Measurements from ENCODE around the gene NRSN2.
"Not testable (repeated sequence)": the region's sequence is repeated elsewhere in the genome, so short reads cannot be mapped to it uniquely, and the experiment has no call there.

NRSN2 gene

DNA sequence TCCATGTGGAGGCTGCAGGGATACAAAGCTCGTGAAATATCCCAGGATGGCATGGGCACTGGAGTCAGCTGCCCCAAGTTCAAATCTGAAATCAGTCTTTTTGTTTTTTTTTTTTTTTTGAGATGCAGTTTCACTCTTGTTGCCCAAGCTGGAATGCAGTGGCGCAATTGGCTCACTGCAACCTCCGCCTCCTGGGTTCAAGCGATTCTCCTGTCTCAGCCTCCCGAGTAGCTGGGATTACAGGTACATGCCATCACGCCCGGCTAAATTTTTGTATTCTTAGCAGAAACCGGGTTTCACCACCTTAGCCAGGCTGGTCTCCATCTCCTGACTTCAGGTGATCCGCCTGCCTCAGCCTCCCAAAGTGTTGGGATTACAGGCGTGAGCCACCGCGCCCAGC lies 30.7 kb downstream of the NRSN2 start:
- no CpG with 5 or more reads among the region's 12 CpGs for WGBS (ENCODE audit: extremely low coverage, insufficient coverage, insufficient read length)
- not testable (repeated sequence) for H3K79me2 ChIP-seq (ENCODE audit: control insufficient read depth, insufficient read depth, low read length, poor library complexity)

GRCh38 chr20:378961-379336 lies 32.0 kb downstream of the NRSN2 start:
- no peak overlapping the region for H2AFZ ChIP-seq (ENCODE audit: insufficient read depth, low read length, poor library complexity)
- H3K4me1 ChIP-seq (ENCODE audit: control insufficient read depth in 1 of 2, insufficient read depth in 2 of 2, low read length in 2 of 2) = peaks cover 2 to 8% of the 10 kb centered on the region in 2 experiments
- no peak overlapping the region for H2BK120ac ChIP-seq (ENCODE audit: insufficient read depth, low read length, poor library complexity)
- no peak overlapping the region for H3K27ac ChIP-seq (ENCODE audit: low read depth, low read length)
- H3K4me3 ChIP-seq (ENCODE audit: low read depth, low read length) = no peak overlapping the region
- no peaks in the 10 kb centered on the region for H3K27me3 ChIP-seq (ENCODE audit: insufficient read depth, low read length)
- no peak overlapping the region for H4K12ac ChIP-seq (ENCODE audit: low read depth, low read length)
- H2BK5ac ChIP-seq (ENCODE audit: low read depth, low read length, poor library complexity) = peak overlapping the region; percentile 7
- no peak for DNase-seq
- H3K18ac ChIP-seq (ENCODE audit: low read length) = no peak overlapping the region
- peaks cover 2% of the 10 kb centered on the region for H3K9me3 ChIP-seq (ENCODE audit: insufficient read depth, low read depth, low read length)
- no peak overlapping the region for H3K4ac ChIP-seq (ENCODE audit: low read depth, low read length)
- H4K8ac ChIP-seq (ENCODE audit: low read depth, low read length) = no peak overlapping the region
- H3K36me3 ChIP-seq (ENCODE audit: control insufficient read depth in 1 of 2, insufficient read depth in 2 of 2, low read length in 2 of 2) = no peaks in the 10 kb centered on the region
- no peak overlapping the region for H3K4me2 ChIP-seq (ENCODE audit: low read length)
- no CpG with 5 or more reads among the region's 5 CpGs for WGBS (ENCODE audit: extremely low coverage, insufficient coverage, insufficient read length)
- H3K9ac ChIP-seq (ENCODE audit: low read length) = no peak overlapping the region
- H3K79me2 ChIP-seq (ENCODE audit: control insufficient read depth, insufficient read depth, low read length, poor library complexity) = peaks cover 10% of the 10 kb centered on the region
- H3K14ac ChIP-seq (ENCODE audit: low read length) = no peak overlapping the region
- H4K91ac ChIP-seq (ENCODE audit: low read depth, low read length) = no peak overlapping the region
- peak overlapping the region; percentile 23 for H2BK12ac ChIP-seq (ENCODE audit: low read length)
- no peak overlapping the region for H3K23ac ChIP-seq (ENCODE audit: low read length)
- H2AK5ac ChIP-seq (ENCODE audit: low read length) = no peak overlapping the region
- H3K79me1 ChIP-seq (ENCODE audit: low read length) = peaks cover 16% of the 10 kb centered on the region

More for the DNA sequence above, 30.7 kb downstream of the NRSN2 start:
- not testable (repeated sequence) for H4K12ac ChIP-seq (ENCODE audit: low read depth, low read length); H3K9ac ChIP-seq (ENCODE audit: low read length); H3K4ac ChIP-seq (ENCODE audit: low read depth, low read length); H3K27me3 ChIP-seq (ENCODE audit: insufficient read depth, low read length); H2BK120ac ChIP-seq (ENCODE audit: insufficient read depth, low read length, poor library complexity); H4K91ac ChIP-seq (ENCODE audit: low read depth, low read length); H3K23ac ChIP-seq (ENCODE audit: low read length); H3K14ac ChIP-seq (ENCODE audit: low read length); H3K4me2 ChIP-seq (ENCODE audit: low read length); H3K4me3 ChIP-seq (ENCODE audit: low read depth, low read length); H2BK12ac ChIP-seq (ENCODE audit: low read length); H2AK5ac ChIP-seq (ENCODE audit: low read length); H2BK5ac ChIP-seq (ENCODE audit: low read depth, low read length, poor library complexity); H3K27ac ChIP-seq (ENCODE audit: low read depth, low read length); H3K36me3 ChIP-seq (ENCODE audit: control insufficient read depth in 1 of 2, insufficient read depth in 2 of 2, low read length in 2 of 2); H2AFZ ChIP-seq (ENCODE audit: insufficient read depth, low read length, poor library complexity); H3K18ac ChIP-seq (ENCODE audit: low read length); H4K8ac ChIP-seq (ENCODE audit: low read depth, low read length); H3K9me3 ChIP-seq (ENCODE audit: insufficient read depth, low read depth, low read length)
- Histone ChIP-seq H3K4me1 (ENCODE audit: control insufficient read depth in 1 of 2, insufficient read depth in 2 of 2, low read length in 2 of 2) (peaks cover 9 to 17% of the 10 kb centered on the region in 2 experiments), H3K79me1 (ENCODE audit: low read length) (peaks cover 23% of the 10 kb centered on the region)
- peak in 1 of 2 donors; percentile 54 for DNase-seq

DNA sequence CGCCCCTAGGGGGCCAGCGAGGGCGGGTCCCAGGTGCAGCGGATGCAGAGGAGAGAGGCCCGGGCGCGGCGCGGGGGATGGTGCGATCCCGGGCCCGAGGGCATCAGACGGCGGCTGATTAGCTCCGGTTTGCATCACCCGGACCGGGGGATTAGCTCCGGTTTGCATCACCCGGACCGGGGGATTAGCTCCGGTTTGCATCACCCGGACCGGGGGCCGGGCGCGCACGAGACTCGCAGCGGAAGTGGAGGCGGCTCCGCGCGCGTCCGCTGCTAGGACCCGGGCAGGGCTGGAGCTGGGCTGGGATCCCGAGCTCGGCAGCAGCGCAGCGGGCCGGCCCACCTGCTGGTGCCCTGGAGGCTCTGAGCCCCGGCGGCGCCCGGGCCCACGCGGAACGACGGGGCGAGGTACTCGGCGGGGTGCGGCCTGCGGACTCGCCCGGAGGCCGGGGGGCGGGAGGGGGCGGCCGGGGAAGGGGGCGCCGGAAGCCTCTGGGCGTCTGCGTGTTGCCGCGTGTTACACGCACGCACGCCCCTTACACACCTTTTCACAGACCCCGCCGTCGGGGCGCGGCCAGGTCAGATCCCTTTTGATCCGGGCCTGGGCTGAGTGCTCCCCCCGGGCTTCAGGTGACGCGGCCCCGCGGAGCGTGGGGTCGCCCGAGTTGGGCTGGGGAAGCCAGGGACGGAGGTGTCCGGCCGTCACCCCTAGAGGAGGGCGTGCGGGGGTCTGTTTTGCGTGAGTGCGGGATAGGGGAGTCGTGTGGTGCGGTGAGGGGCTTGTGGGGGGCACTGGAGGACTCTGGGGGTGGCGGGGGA lies 34.1 kb downstream of the NRSN2 start:
- Histone ChIP-seq H2BK12ac (ENCODE audit: low read length) (no peak overlapping the region), H3K9ac (ENCODE audit: low read length) (no peak overlapping the region), H3K18ac (ENCODE audit: low read length) (peak overlapping the region; percentile 93), H3K4me3 (ENCODE audit: low read depth, low read length) (peak overlapping the region; percentile 78), H3K4ac (ENCODE audit: low read depth, low read length) (peak overlapping the region; percentile 44), H2BK120ac (ENCODE audit: insufficient read depth, low read length, poor library complexity) (peak overlapping the region; percentile 76), H3K4me2 (ENCODE audit: low read length) (peak overlapping the region; percentile 91), H4K8ac (ENCODE audit: low read depth, low read length) (peak overlapping the region; percentile 85), H3K79me2 (ENCODE audit: control insufficient read depth, insufficient read depth, low read length, poor library complexity) (peaks cover 10% of the 10 kb centered on the region), H3K9me3 (ENCODE audit: insufficient read depth, low read depth, low read length) (peaks cover 2% of the 10 kb centered on the region), H3K23ac (ENCODE audit: low read length) (no peak overlapping the region), H4K91ac (ENCODE audit: low read depth, low read length) (peak overlapping the region; percentile 92), H2BK5ac (ENCODE audit: low read depth, low read length, poor library complexity) (peak overlapping the region; percentile 68), H2AK5ac (ENCODE audit: low read length) (no peak overlapping the region), H3K27ac (ENCODE audit: low read depth, low read length) (peak overlapping the region; percentile 58), H3K36me3 (ENCODE audit: control insufficient read depth in 1 of 2, insufficient read depth in 2 of 2, low read length in 2 of 2) (peaks cover 0 to 2% of the 10 kb centered on the region in 2 experiments), H4K12ac (ENCODE audit: low read depth, low read length) (peak overlapping the region; percentile 52), H3K14ac (ENCODE audit: low read length) (peak overlapping the region; percentile 89), H3K27me3 (ENCODE audit: insufficient read depth, low read length) (no peaks in the 10 kb centered on the region), H3K79me1 (ENCODE audit: low read length) (peaks cover 13% of the 10 kb centered on the region), H2AFZ (ENCODE audit: insufficient read depth, low read length, poor library complexity) (peak overlapping the region; percentile 72), H3K4me1 (ENCODE audit: control insufficient read depth in 1 of 2, insufficient read depth in 2 of 2, low read length in 2 of 2) (peaks cover 2 to 8% of the 10 kb centered on the region in 2 experiments)
- WGBS (ENCODE audit: extremely low coverage, insufficient coverage, insufficient read length) = no CpG with 5 or more reads among the region's 93 CpGs
- DNase-seq = peak; percentile 50 to 69

DNA sequence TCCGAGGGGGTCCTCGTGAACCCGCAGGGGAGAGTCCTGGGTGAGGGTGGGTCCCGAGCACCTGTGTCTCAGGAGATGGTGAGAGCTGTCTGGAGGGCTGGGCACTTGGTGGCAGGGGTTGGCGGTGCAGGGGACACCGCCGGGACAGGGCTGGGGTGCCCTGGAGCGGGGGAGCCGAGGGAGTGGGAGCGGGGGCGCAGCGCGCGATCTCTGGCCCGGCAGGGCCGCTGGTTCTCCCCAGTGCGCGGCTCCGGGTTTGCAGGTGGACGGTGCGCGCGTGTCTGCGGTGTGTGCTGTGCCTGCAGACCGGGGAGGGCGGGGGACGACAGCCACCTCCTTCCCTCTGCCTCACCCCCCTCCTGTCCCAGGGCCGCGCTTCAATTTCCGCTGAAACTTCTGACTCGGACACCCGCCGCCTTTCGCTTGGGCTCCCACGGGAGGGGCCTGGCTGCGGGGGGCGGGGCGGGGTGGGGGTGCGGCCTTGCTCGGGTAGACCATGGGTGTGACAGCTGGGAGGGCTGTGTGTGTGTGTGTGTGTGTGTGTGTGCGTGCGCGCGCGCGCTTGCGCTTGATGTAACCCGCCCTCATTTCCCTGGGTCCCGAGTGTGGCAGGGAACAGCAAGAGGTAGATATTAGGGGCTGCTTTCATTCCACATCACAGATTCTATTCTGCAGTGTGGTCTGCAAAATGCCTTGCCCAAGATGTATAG lies 34.8 kb downstream of the NRSN2 start:
- H3K79me2 ChIP-seq (ENCODE audit: control insufficient read depth, insufficient read depth, low read length, poor library complexity) = peaks cover 10% of the 10 kb centered on the region
- H3K18ac ChIP-seq (ENCODE audit: low read length) = peak overlapping the region; percentile 14
- H3K9ac ChIP-seq (ENCODE audit: low read length) = peak overlapping the region; percentile 33
- H3K14ac ChIP-seq (ENCODE audit: low read length) = peak overlapping the region; percentile 61
- H3K9me3 ChIP-seq (ENCODE audit: insufficient read depth, low read depth, low read length) = peaks cover 2% of the 10 kb centered on the region
- peak overlapping the region; percentile 92 for H4K91ac ChIP-seq (ENCODE audit: low read depth, low read length)
- peak overlapping the region; percentile 91 for H3K4me2 ChIP-seq (ENCODE audit: low read length)
- H3K23ac ChIP-seq (ENCODE audit: low read length) = no peak overlapping the region
- H3K27ac ChIP-seq (ENCODE audit: low read depth, low read length) = peak overlapping the region; percentile 6
- H3K36me3 ChIP-seq (ENCODE audit: control insufficient read depth in 1 of 2, insufficient read depth in 2 of 2, low read length in 2 of 2) = peaks cover 0 to 2% of the 10 kb centered on the region in 2 experiments
- H3K27me3 ChIP-seq (ENCODE audit: insufficient read depth, low read length) = no peaks in the 10 kb centered on the region
- H3K4ac ChIP-seq (ENCODE audit: low read depth, low read length) = peak overlapping the region; percentile 65
- no peak overlapping the region for H2BK5ac ChIP-seq (ENCODE audit: low read depth, low read length, poor library complexity)
- H3K79me1 ChIP-seq (ENCODE audit: low read length) = peaks cover 13% of the 10 kb centered on the region
- H2AFZ ChIP-seq (ENCODE audit: insufficient read depth, low read length, poor library complexity) = peak overlapping the region; percentile 5
- WGBS (ENCODE audit: extremely low coverage, insufficient coverage, insufficient read length) = no CpG with 5 or more reads among the region's 49 CpGs
- no peak overlapping the region for H2BK12ac ChIP-seq (ENCODE audit: low read length)
- peak overlapping the region; percentile 78 for H3K4me3 ChIP-seq (ENCODE audit: low read depth, low read length)
- peaks cover 2 to 8% of the 10 kb centered on the region in 2 experiments for H3K4me1 ChIP-seq (ENCODE audit: control insufficient read depth in 1 of 2, insufficient read depth in 2 of 2, low read length in 2 of 2)
- peak overlapping the region; percentile 72 for H4K12ac ChIP-seq (ENCODE audit: low read depth, low read length)
- peak overlapping the region; percentile 54 for H2BK120ac ChIP-seq (ENCODE audit: insufficient read depth, low read length, poor library complexity)
- DNase-seq = peak in 1 of 2 donors; percentile 39
- H2AK5ac ChIP-seq (ENCODE audit: low read length) = peak overlapping the region; percentile 38
- H4K8ac ChIP-seq (ENCODE audit: low read depth, low read length) = peak overlapping the region; percentile 36

Measured in trophoblast cell (in vitro differentiated cells and primary cell).